ENCODE measurements around the gene MTREX. TPM values are rescaled to one million over a fixed set of nuclear protein-coding genes. Genes with fewer than 3 reads are reported as not detected.

The MTREX gene
- total RNA-seq, 2 experiments from 2014 or later: 50.9 to 54.5 TPM

- H3K4me1 ChIP-seq (ENCODE audit: insufficient read depth, low read length): peaks cover 11% of the 10 kb centered on the region
- Mint-ChIP-seq H3K27ac (no peak overlapping the region), H3K27me3 (no peaks in the 10 kb centered on the region), H3K4me3 (no peak overlapping the region), H3K36me3 (ENCODE audit: low read depth) (peaks cover 54% of the 10 kb centered on the region), H3K4me1 (ENCODE audit: low read depth) (peaks cover 33% of the 10 kb centered on the region), H3K9me3 (peaks cover 12% of the 10 kb centered on the region)
- ChIA-PET CTCF (no interaction called here), POLR2A (no interaction called here)
- DNase-seq (no peak), ATAC-seq (ENCODE audit: poor library complexity) (no peak)
- H3K27me3 ChIP-seq (ENCODE audit: control insufficient read depth in 1 of 2, insufficient read depth in 2 of 2, low read length in 2 of 2): no peaks in the 10 kb centered on the region
- no peak overlapping the region for H3K27ac ChIP-seq (ENCODE audit: low read depth in 1 of 2, low read length in 2 of 2)
- no peak for TF ChIP-seq CTCF (IDR thresholded peaks at IDR 0.05)
- intact Hi-C loops (cut with DNase I, micrococcal nuclease): no loop called here
- peaks cover 3% of the 10 kb centered on the region for H3K36me3 ChIP-seq (ENCODE audit: insufficient read depth, low read length)
- no peak overlapping the region for H3K4me3 ChIP-seq (ENCODE audit: low read length)
- peaks cover 13 to 22% of the 10 kb centered on the region in 2 experiments for H3K9me3 ChIP-seq (ENCODE audit: control insufficient read depth in 1 of 2, insufficient read depth in 1 of 2, low read length in 2 of 2)
These were observed 130.0 kb downstream of the MTREX start for GRCh38 chr5:55437859-55438206.

GRCh38 chr5:55438998-55439397, 131.2 kb downstream of the MTREX start:
- Histone ChIP-seq H3K4me1 (ENCODE audit: insufficient read depth, low read length) (peaks cover 11% of the 10 kb centered on the region), H3K36me3 (ENCODE audit: insufficient read depth, low read length) (peaks cover 3% of the 10 kb centered on the region), H3K27ac (ENCODE audit: low read depth in 1 of 2, low read length in 2 of 2) (no peak overlapping the region), H3K27me3 (ENCODE audit: control insufficient read depth in 1 of 2, insufficient read depth in 2 of 2, low read length in 2 of 2) (no peaks in the 10 kb centered on the region), H3K9me3 (ENCODE audit: control insufficient read depth in 1 of 2, insufficient read depth in 1 of 2, low read length in 2 of 2) (peaks cover 6 to 10% of the 10 kb centered on the region in 2 experiments), H3K4me3 (ENCODE audit: low read length) (no peak overlapping the region)
- H3K4me1 Mint-ChIP-seq (ENCODE audit: low read depth): peaks cover 33% of the 10 kb centered on the region
- DNase-seq: no peak
- POLR2A ChIA-PET: no interaction called here
- no peaks in the 10 kb centered on the region for H3K27me3 Mint-ChIP-seq
- peaks cover 12% of the 10 kb centered on the region for H3K9me3 Mint-ChIP-seq
- intact Hi-C loops (cut with DNase I, micrococcal nuclease): no loop called here
- CTCF ChIA-PET: no interaction called here
- TF ChIP-seq CTCF (IDR thresholded peaks at IDR 0.05): no peak
- H3K36me3 Mint-ChIP-seq (ENCODE audit: low read depth): peaks cover 50% of the 10 kb centered on the region
- peak overlapping the region; percentile 45 for H3K27ac Mint-ChIP-seq
- no peak for ATAC-seq (ENCODE audit: poor library complexity)
- H3K4me3 Mint-ChIP-seq: no peak overlapping the region

GRCh38 chr5:55440188-55440646, 132.4 kb downstream of the MTREX start:
- ChIA-PET POLR2A (interaction anchor here (1.1 kb wide), 1 partner anchor 21 kb away, joined by 3 read pairs; no protein-coding TSS in a partner anchor), CTCF (no interaction called here)
- TF ChIP-seq CTCF (IDR thresholded peaks at IDR 0.05): no peak
- peaks cover 11% of the 10 kb centered on the region for H3K4me1 ChIP-seq (ENCODE audit: insufficient read depth, low read length)
- H3K9me3 ChIP-seq (ENCODE audit: control insufficient read depth in 1 of 2, insufficient read depth in 1 of 2, low read length in 2 of 2): peaks cover 4 to 8% of the 10 kb centered on the region in 2 experiments
- Mint-ChIP-seq H3K4me3 (no peak overlapping the region), H3K9me3 (peaks cover under 1% of the 10 kb centered on the region), H3K27me3 (no peaks in the 10 kb centered on the region), H3K4me1 (ENCODE audit: low read depth) (peaks cover 33% of the 10 kb centered on the region), H3K36me3 (ENCODE audit: low read depth) (peaks cover 38% of the 10 kb centered on the region), H3K27ac (peak overlapping the region; percentile 45)
- ATAC-seq (ENCODE audit: poor library complexity) (no peak), DNase-seq (peak in 1 of 14 experiments; percentile 4)
- no peaks in the 10 kb centered on the region for H3K27me3 ChIP-seq (ENCODE audit: control insufficient read depth in 1 of 2, insufficient read depth in 2 of 2, low read length in 2 of 2)
- H3K4me3 ChIP-seq (ENCODE audit: low read length): no peak overlapping the region
- H3K27ac ChIP-seq (ENCODE audit: low read depth in 1 of 2, low read length in 2 of 2): peak overlapping the region in 1 of 2 donors; percentile 14
- peaks cover 3% of the 10 kb centered on the region for H3K36me3 ChIP-seq (ENCODE audit: insufficient read depth, low read length)
- intact Hi-C loops (cut with DNase I, micrococcal nuclease): no loop called here
